ENCODE data around the gene ATAD3C.

DNA sequence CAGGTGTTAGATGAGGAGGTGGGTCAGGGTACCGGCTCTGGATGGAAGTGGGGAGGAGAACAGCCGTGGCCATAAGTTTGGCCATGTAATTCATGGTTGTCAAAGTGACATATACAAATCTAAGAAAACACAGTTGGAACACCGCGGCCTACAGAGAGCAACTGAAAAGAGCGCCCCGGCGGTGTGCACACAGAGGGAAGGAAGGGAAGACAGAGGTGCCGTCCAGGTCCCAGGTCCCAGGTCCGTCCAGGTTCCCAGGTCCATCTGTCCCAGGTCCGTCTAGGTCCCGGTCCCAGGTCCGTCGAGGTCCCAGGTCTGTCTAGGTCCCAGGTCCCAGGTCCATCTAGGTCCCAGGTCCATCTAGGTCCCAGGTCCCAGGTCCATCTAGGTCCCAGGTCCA is 37.9 kb upstream of the ATAD3C start:
- TF ChIP-seq, protein P1, sequence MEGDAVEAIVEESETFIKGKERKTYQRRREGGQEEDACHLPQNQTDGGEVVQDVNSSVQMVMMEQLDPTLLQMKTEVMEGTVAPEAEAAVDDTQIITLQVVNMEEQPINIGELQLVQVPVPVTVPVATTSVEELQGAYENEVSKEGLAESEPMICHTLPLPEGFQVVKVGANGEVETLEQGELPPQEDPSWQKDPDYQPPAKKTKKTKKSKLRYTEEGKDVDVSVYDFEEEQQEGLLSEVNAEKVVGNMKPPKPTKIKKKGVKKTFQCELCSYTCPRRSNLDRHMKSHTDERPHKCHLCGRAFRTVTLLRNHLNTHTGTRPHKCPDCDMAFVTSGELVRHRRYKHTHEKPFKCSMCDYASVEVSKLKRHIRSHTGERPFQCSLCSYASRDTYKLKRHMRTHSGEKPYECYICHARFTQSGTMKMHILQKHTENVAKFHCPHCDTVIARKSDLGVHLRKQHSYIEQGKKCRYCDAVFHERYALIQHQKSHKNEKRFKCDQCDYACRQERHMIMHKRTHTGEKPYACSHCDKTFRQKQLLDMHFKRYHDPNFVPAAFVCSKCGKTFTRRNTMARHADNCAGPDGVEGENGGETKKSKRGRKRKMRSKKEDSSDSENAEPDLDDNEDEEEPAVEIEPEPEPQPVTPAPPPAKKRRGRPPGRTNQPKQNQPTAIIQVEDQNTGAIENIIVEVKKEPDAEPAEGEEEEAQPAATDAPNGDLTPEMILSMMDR (optimal IDR thresholded peaks at IDR 0.05 in 1 of 3, IDR thresholded peaks at IDR 0.05 in 1 of 3, conservative IDR thresholded peaks at IDR 0.05 in 1 of 3; ENCODE audit: extremely low read depth in 1 of 3, insufficient read depth in 2 of 3, low read length in 3 of 3), result no peak
- no peak for TF ChIP-seq EZH2 (IDR thresholded peaks at IDR 0.05; ENCODE audit: low read length)
